Body of pancreas (tissue), 4 donors: Measurements from ENCODE around the gene AMPH. TPM values are rescaled to one million over a fixed set of nuclear protein-coding genes. Genes with fewer than 3 reads are reported as not detected.

Source experiments
- ATAC-seq: fragments of 150-250 bp; one replicate; pipeline ENCODE4 v1.9.1; 2016
- DNase-seq, 4 donors: peaks; one replicate each; pipeline ENCODE4 v3.0.0-alpha.2; 2019
- H3K27ac ChIP-seq, 4 donors: fragments of 200-600 bp; sonication (generic); 1 replicate in 3 of 4; 2 replicates in 1 of 4; pipeline versions ENCODE4 v1.5.1 to v1.6.1; 2016 to 2019; ENCODE audit warnings: mild to moderate bottlenecking in 1 of 4, mixed read lengths in 1 of 4, moderate library complexity in 1 of 4
- H3K27me3 ChIP-seq, 2 donors: fragments of 200-600 bp; sonication (generic); one replicate each; pipeline ENCODE4 v1.6.0; 2016; ENCODE audit warnings: mild to moderate bottlenecking in 1 of 2
- H3K36me3 ChIP-seq, 2 donors: fragments of 200-600 bp; sonication (generic); replicated peaks in 1 of 2; 2 replicates each; pipeline ENCODE4 v1.5.1; 2016; ENCODE audit warnings: low read depth in 2 of 2; ENCODE audit not compliant: insufficient read depth in 1 of 2
- H3K4me1 ChIP-seq: fragments of 200-600 bp; sonication (generic); one replicate; pipeline ENCODE4 v1.6.0; 2016
- H3K4me3 ChIP-seq, 2 donors: fragments of 200-600 bp; sonication (generic); 1 replicate in 1 of 2; 2 replicates in 1 of 2; pipeline ENCODE4 v1.5.1; 2016 to 2019
- H3K9me3 ChIP-seq, 3 donors: fragments of 200-600 bp; sonication (generic); 1 replicate in 2 of 3; 2 replicates in 1 of 3; pipeline ENCODE4 v1.5.1; 2016
- POLR2A ChIP-seq, 3 donors: fragments of 450-650 bp; IDR thresholded peaks; one replicate each; pipeline ENCODE4 v1.6.1; 2016; ENCODE audit warnings: antibody characterized with exemption in 3 of 3, mild to moderate bottlenecking in 2 of 3
- WGBS, 2 donors: methylation state at CpG; one replicate each; pipeline ENCODE4 v1.1.5; 2017; 5-methylcytosine and 5-hydroxymethylcytosine counted together
- intact Hi-C: fragments of 100-400 bp; cut with DNase I; formaldehyde crosslinking; loops from one replicate; pipeline ENCODE4 v1.15.1; 2023
- total RNA-seq, 2 donors: library from RNA; depleted of rRNA; stranded (reverse); fragments of >200 nt; gene quantifications; one replicate each; pipeline ENCODE4 v1.1.0, GENCODE V29; 2016
- TF ChIP-seq, protein P1 (sequence below), 7 experiments: fragments of 450-650 bp in 4 of 7; fragments of 200-600 bp in 3 of 7; sonication (generic) in 3 of 7; IDR thresholded peaks; one replicate each; pipeline ENCODE4 v1.5.1; 2016 to 2019; ENCODE audit warnings: antibody characterized with exemption in 7 of 7

The AMPH gene
- total RNA-seq, 2 donors from 2014 or later, result 2.6 to 14.2 TPM

DNA sequence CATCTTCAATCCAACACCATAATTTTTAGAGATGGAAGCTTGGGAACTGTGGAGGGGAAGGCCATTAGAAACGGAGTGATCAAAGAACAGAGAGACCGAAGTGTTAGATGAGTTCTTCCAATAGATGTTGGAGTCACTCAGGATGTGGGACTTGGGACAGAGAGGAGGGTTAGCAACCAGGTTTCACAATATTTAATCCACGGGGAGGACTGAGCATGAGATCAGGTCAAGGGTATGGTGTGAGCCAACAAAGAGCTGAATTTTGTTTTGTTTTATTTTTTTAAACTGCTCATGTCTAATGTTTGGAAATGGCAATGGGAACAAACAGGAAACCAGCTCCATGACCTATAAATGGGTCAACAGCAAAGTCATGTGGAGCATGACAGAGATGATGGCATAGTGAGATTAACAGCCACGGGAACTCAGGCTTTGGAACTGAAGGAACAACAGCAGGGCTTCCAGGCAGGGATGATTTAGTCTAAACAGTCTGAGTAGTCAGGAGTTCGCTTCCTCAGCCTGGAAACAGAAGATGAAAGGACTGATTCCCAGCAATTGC, 38.9 kb upstream of the AMPH start:
- Histone ChIP-seq H3K27ac (no peak overlapping the region), H3K27me3 (no peaks in the 10 kb centered on the region), H3K4me3 (no peak overlapping the region), H3K4me1 (no peaks in the 10 kb centered on the region), H3K9me3 (no peaks in the 10 kb centered on the region), H3K36me3 (no peaks in the 10 kb centered on the region)
- DNase-seq (no peak), ATAC-seq (peak; percentile 38)
- intact Hi-C loops, result no loop called here
- TF ChIP-seq POLR2A (IDR thresholded peaks at IDR 0.05), result no peak
- 48 to 58% methylated on average over 5 of the region's 5 CpGs for WGBS, 2 donors

DNA sequence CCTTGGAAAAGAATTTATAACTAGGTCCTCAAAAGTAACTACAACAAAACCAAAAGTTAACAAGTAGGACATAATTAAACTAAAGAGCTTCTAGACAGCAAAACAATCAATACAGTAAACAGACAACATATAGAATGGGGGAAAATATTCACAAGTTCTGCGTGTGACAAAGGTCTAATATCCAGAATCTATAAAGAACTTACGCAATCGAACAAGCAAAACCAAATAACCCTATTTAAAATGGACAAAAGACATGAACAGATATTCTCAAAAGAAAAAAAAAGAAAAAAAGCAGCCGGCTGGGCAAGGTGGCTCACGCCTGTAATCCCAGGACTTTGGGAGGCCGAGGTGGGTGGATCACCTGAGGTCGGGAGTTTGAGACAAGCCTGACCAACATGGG, 33.8 kb upstream of the AMPH start:
- no peaks in the 10 kb centered on the region for H3K27me3 ChIP-seq
- H3K4me1 ChIP-seq, result no peaks in the 10 kb centered on the region
- ATAC-seq (no peak), DNase-seq (no peak)
- no peaks in the 10 kb centered on the region for H3K9me3 ChIP-seq
- 72 to 82% methylated on average over 7 of the region's 7 CpGs for WGBS, 2 donors
- H3K36me3 ChIP-seq, result no peaks in the 10 kb centered on the region
- H3K4me3 ChIP-seq, result no peak overlapping the region
- no peak for TF ChIP-seq POLR2A (IDR thresholded peaks at IDR 0.05)
- TF ChIP-seq, protein P1, sequence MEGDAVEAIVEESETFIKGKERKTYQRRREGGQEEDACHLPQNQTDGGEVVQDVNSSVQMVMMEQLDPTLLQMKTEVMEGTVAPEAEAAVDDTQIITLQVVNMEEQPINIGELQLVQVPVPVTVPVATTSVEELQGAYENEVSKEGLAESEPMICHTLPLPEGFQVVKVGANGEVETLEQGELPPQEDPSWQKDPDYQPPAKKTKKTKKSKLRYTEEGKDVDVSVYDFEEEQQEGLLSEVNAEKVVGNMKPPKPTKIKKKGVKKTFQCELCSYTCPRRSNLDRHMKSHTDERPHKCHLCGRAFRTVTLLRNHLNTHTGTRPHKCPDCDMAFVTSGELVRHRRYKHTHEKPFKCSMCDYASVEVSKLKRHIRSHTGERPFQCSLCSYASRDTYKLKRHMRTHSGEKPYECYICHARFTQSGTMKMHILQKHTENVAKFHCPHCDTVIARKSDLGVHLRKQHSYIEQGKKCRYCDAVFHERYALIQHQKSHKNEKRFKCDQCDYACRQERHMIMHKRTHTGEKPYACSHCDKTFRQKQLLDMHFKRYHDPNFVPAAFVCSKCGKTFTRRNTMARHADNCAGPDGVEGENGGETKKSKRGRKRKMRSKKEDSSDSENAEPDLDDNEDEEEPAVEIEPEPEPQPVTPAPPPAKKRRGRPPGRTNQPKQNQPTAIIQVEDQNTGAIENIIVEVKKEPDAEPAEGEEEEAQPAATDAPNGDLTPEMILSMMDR (IDR thresholded peaks at IDR 0.05), result no peak
- H3K27ac ChIP-seq, result no peak overlapping the region
- intact Hi-C loops, result no loop called here

DNA sequence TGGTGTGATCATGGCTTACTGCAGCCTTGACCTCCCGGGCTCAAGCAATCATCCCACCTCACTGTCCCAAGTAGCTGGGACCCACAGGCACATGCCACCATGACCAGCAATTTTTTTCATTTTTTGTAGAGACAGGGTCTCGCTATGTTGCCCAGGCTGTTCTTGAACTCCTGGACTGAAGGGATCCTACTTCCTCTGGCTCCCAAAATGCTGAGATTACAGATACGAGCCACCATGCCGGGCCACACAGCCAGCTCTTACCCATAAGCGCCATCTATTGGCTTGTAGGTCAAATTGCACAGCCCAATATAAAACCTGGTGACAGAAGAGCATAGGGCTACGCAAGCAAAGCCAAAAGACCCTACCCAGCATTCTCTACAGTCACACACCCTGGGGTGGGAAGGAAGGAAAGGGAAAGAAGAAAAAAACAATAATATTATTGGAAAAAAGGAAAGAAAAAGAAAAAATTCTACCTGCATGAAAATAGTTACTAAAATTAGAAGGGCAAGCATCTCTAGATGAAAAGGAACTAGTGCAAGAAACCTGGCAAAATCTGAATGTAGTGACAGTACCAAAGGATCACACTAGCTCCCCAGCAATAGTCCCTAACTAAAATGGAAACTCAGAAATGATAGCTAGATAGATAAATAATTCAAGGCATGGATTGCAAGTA, 29.4 kb upstream of the AMPH start:
- Histone ChIP-seq H3K9me3 (no peaks in the 10 kb centered on the region), H3K4me3 (no peak overlapping the region), H3K36me3 (no peaks in the 10 kb centered on the region), H3K4me1 (no peaks in the 10 kb centered on the region), H3K27me3 (no peaks in the 10 kb centered on the region), H3K27ac (no peak overlapping the region)
- no peak for TF ChIP-seq POLR2A (IDR thresholded peaks at IDR 0.05)
- TF ChIP-seq, protein P1 (IDR thresholded peaks at IDR 0.05), result peak in 6 of 7 experiments; percentile 16 to 45 (median 30)
- DNase-seq, result peak in 2 of 4 donors; percentile 14 to 29
- intact Hi-C loops, result no loop called here
- 34% methylated on average over 6 of the region's 6 CpGs for WGBS, 2 donors
- ATAC-seq, result no peak

DNA sequence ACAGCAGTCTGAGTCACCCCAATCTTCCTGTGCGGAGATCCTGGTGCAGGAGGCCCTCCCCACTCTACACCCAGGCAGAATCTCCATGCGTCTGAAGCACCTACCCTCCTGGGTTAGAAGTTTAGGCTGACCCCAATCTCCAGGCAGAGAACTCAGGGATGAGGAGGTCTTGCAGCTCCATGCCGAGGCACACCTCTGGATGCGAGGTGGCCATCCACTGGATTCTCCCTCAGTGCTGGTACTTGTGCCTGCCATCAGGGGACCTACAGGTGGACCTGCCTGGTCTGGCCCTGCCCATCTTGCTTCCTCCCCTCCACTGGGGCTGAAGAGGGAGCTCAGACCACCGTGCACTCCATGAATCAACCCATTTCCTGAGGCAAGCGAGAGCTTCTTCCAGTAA, 28.8 kb upstream of the AMPH start:
- WGBS, 2 donors, result 71 to 73% methylated on average over 2 to 6 of the region's 6 CpGs

DNA sequence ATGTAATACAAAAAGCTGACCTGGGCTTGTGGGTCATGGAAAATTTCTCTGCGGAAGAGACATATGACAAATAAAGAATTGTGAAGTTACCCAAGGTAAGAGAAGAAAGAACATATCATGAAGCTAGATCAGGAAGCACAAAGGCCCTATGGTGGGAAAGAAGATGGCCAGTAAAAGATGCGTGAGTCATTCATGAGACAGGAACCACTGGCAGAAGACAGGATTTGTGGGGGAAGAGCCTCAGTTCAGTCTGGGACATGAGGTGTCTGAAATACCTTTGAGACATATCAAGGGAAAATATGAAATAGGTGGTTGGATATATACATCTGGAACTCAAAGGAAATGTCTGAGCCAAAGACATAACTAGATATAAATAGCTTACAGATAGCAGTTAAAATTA, 27.7 kb upstream of the AMPH start:
- no peaks in the 10 kb centered on the region for H3K9me3 ChIP-seq
- WGBS, 2 donors, result 74 to 82% methylated on average over 2 of the region's 2 CpGs
- no peak overlapping the region for H3K4me3 ChIP-seq
- no peak for DNase-seq
- no peak overlapping the region for H3K27ac ChIP-seq
- no peaks in the 10 kb centered on the region for H3K36me3 ChIP-seq
- ATAC-seq, result no peak
- H3K4me1 ChIP-seq, result no peaks in the 10 kb centered on the region
- H3K27me3 ChIP-seq, result no peaks in the 10 kb centered on the region
- TF ChIP-seq, protein P1 (IDR thresholded peaks at IDR 0.05), result no peak
- no peak for TF ChIP-seq POLR2A (IDR thresholded peaks at IDR 0.05)
- intact Hi-C loops, result no loop called here

More for the DNA sequence above, 28.8 kb upstream of the AMPH start:
- Histone ChIP-seq H3K9me3 (no peaks in the 10 kb centered on the region), H3K36me3 (no peaks in the 10 kb centered on the region), H3K27ac (no peak overlapping the region), H3K4me1 (no peaks in the 10 kb centered on the region), H3K4me3 (no peak overlapping the region), H3K27me3 (no peaks in the 10 kb centered on the region)
- DNase-seq, result no peak
- TF ChIP-seq, protein P1 (IDR thresholded peaks at IDR 0.05), result no peak
- TF ChIP-seq POLR2A (IDR thresholded peaks at IDR 0.05), result no peak
- no peak for ATAC-seq
- intact Hi-C loops, result no loop called here
